ENCODE measurements around the gene TGM6.

- TF ChIP-seq POLR2A (IDR thresholded peaks at IDR 0.05) (no peak), CTCF (IDR thresholded peaks at IDR 0.05) (no peak)
Observed at GRCh38 chr20:2408111-2408510, 27.4 kb downstream of the TGM6 start.

Measured in adrenal gland (tissue), 5 donors.